Measurements from ENCODE around the gene AGER.

GRCh38 chr6:32203426-32204267 is 19.6 kb upstream of the AGER start:
- no peak for TF ChIP-seq CTCF (IDR thresholded peaks at IDR 0.05)
- TF ChIP-seq POLR2A (IDR thresholded peaks at IDR 0.05): no peak
